Panc1 (cell line): Measurements from ENCODE around the gene ODC1. TPM values are rescaled to one million over a fixed set of nuclear protein-coding genes. Genes with fewer than 3 reads are reported as not detected.

Experiments used
- ATAC-seq: fragments of 200-7000 bp; cut with Tn5 transposase; 2 replicates; pipeline ENCODE4 v1.9.1; 2020; ENCODE audit warnings: mild to moderate bottlenecking, moderate library complexity
- BruUV-seq: library from RNA; stranded (reverse); fragments of 400-500 nt; replicated peaks from 2 replicates; lab custom pipeline; 2021; lab: Mats Ljungman, UMichigan
- CTCF ChIA-PET: fragments of 300-600 bp; sonication (Branson Sonifier 250); formaldehyde crosslinking; loops from one replicate; lab custom pipeline; 2022; ENCODE audit warnings: antibody characterized with exemption; lab: Charles Lee
- POLR2A ChIA-PET: fragments of 300-600 bp; sonication (Branson Sonifier 250); formaldehyde crosslinking; loops from one replicate; lab custom pipeline; 2022; ENCODE audit warnings: antibody characterized with exemption; lab: Charles Lee
- DNase-seq: peaks from one replicate; pipeline ENCODE4 v3.0.0-alpha.2; 2010; ENCODE audit warnings: low read depth, low spot score
- H3K27ac ChIP-seq: 2 replicates; pipeline ENCODE4 v1.5.1; 2011; ENCODE audit warnings: mild to moderate bottlenecking, low read length, inconsistent platforms
- H3K27me3 ChIP-seq: fragments of 200-500 bp; sonication (Bioruptor generic); 2 replicates; pipeline ENCODE4 v1.6.0; 2014; ENCODE audit warnings: low read length, inconsistent platforms; ENCODE audit not compliant: control insufficient read depth, insufficient read depth
- H3K36me3 ChIP-seq: fragments of 200-500 bp; sonication (Bioruptor generic); 2 replicates; pipeline ENCODE4 v1.5.1; 2014; ENCODE audit warnings: inconsistent platforms, mild to moderate bottlenecking, low read length, moderate library complexity; ENCODE audit not compliant: control insufficient read depth, insufficient read depth
- H3K4me1 ChIP-seq: 2 replicates; pipeline ENCODE4 v1.5.1; 2011; ENCODE audit warnings: inconsistent platforms, mild to moderate bottlenecking, low read length, moderate library complexity; ENCODE audit not compliant: control insufficient read depth, insufficient read depth
- H3K4me3 ChIP-seq, 2 experiments: 2 replicates each; pipeline ENCODE4 v1.5.1; 2011 to 2012; ENCODE audit warnings: low read depth in 2 of 2, low read length in 2 of 2, mild to moderate bottlenecking in 2 of 2, inconsistent platforms in 1 of 2, moderate library complexity in 1 of 2
- H3K9me3 ChIP-seq: fragments of 200-500 bp; sonication (Bioruptor generic); 2 replicates; pipeline ENCODE4 v1.5.1; 2014; ENCODE audit warnings: low read depth, mild to moderate bottlenecking, inconsistent platforms, low read length, moderate library complexity; ENCODE audit not compliant: control insufficient read depth, insufficient read depth
- POLR2AphosphoS5 ChIP-seq: IDR thresholded peaks from 2 replicates; pipeline ENCODE4 v1.6.1; 2012; ENCODE audit warnings: mild to moderate bottlenecking, low read depth, low read length, moderate library complexity
- SIN3A ChIP-seq: IDR thresholded peaks from 2 replicates; pipeline ENCODE4 v1.6.1; 2012; ENCODE audit warnings: low read depth, mild to moderate bottlenecking, low read length, moderate library complexity, borderline replicate concordance; ENCODE audit not compliant: insufficient read depth
- TCF7L2 ChIP-seq: IDR thresholded peaks from 2 replicates; pipeline ENCODE4 v1.6.1; 2011; ENCODE audit warnings: mild to moderate bottlenecking, low read depth, low read length, inconsistent platforms
- in situ Hi-C: cut with HindIII; loops from 2 replicates; pipeline ENCODE4 v1.10.0; 2016; ENCODE audit warnings: low sequenced_read_pairs, low pct_unique_long_range_greater_than_20kb
- intact Hi-C: fragments of 100-400 bp; cut with micrococcal nuclease; formaldehyde crosslinking; loops from one replicate; pipeline ENCODE4 v1.10.0; 2022; ENCODE audit not compliant: unreplicated experiment
- total RNA-seq: library from RNA; stranded (reverse); gene quantifications from one replicate; pipeline ENCODE4 v1.2.1, GENCODE V29; 2021; ENCODE audit not compliant: unreplicated experiment
- TF ChIP-seq, protein P1 (sequence below), 2 experiments: IDR thresholded peaks; 2 replicates each; pipeline ENCODE4 v1.6.1; 2011 to 2012; ENCODE audit warnings: low read depth in 2 of 2, control low read depth in 1 of 2, low read length in 1 of 2, mild to moderate bottlenecking in 1 of 2, moderate library complexity in 1 of 2; ENCODE audit not compliant: insufficient read depth in 1 of 2
- TF ChIP-seq, protein P2 (sequence below): fragments of 450-650 bp; IDR thresholded peaks from 2 replicates; pipeline ENCODE4 v1.5.1; 2017; ENCODE audit warnings: mild to moderate bottlenecking

Gene ODC1
- total RNA-seq, 1 experiment from 2014 or later, result 159 TPM

DNA sequence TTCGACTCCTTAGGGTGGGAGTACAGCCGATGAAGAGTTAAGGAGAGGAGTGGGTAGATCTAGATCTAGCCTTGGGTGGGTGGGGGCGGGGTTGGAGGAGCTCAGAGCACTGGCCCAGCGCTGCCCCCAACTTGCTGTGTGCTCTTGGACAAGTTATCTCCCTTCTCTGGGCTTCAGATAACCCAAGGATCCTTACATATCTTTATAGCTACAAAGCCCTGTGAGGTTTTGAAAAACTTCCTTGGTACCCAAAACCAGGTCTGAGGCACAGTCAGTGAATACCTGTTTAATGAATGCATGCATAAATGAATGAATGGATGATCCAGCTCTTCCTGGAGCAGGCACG is 1.3 kb upstream of the ODC1 start:
- in situ Hi-C loops (loop anchor here (25.0 kb wide), 1 partner anchor 337 kb away; the partner anchor contains the start of gene RRM2), intact Hi-C loops (loop anchor here (5.0 kb wide), 1 partner anchor 218 kb away; no protein-coding TSS in a partner anchor)
- TF ChIP-seq TCF7L2 (no peak), SIN3A (no peak), POLR2AphosphoS5 (no peak; the same call in 1 of the 2 replicates)
- TF ChIP-seq, protein P1, sequence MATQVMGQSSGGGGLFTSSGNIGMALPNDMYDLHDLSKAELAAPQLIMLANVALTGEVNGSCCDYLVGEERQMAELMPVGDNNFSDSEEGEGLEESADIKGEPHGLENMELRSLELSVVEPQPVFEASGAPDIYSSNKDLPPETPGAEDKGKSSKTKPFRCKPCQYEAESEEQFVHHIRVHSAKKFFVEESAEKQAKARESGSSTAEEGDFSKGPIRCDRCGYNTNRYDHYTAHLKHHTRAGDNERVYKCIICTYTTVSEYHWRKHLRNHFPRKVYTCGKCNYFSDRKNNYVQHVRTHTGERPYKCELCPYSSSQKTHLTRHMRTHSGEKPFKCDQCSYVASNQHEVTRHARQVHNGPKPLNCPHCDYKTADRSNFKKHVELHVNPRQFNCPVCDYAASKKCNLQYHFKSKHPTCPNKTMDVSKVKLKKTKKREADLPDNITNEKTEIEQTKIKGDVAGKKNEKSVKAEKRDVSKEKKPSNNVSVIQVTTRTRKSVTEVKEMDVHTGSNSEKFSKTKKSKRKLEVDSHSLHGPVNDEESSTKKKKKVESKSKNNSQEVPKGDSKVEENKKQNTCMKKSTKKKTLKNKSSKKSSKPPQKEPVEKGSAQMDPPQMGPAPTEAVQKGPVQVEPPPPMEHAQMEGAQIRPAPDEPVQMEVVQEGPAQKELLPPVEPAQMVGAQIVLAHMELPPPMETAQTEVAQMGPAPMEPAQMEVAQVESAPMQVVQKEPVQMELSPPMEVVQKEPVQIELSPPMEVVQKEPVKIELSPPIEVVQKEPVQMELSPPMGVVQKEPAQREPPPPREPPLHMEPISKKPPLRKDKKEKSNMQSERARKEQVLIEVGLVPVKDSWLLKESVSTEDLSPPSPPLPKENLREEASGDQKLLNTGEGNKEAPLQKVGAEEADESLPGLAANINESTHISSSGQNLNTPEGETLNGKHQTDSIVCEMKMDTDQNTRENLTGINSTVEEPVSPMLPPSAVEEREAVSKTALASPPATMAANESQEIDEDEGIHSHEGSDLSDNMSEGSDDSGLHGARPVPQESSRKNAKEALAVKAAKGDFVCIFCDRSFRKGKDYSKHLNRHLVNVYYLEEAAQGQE (IDR thresholded peaks at IDR 0.05; ENCODE audit: insufficient read depth in 1 of 2, low read depth in 2 of 2, low read length in 1 of 2), result no peak
- TF ChIP-seq, protein P2, sequence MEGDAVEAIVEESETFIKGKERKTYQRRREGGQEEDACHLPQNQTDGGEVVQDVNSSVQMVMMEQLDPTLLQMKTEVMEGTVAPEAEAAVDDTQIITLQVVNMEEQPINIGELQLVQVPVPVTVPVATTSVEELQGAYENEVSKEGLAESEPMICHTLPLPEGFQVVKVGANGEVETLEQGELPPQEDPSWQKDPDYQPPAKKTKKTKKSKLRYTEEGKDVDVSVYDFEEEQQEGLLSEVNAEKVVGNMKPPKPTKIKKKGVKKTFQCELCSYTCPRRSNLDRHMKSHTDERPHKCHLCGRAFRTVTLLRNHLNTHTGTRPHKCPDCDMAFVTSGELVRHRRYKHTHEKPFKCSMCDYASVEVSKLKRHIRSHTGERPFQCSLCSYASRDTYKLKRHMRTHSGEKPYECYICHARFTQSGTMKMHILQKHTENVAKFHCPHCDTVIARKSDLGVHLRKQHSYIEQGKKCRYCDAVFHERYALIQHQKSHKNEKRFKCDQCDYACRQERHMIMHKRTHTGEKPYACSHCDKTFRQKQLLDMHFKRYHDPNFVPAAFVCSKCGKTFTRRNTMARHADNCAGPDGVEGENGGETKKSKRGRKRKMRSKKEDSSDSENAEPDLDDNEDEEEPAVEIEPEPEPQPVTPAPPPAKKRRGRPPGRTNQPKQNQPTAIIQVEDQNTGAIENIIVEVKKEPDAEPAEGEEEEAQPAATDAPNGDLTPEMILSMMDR, result no peak
- H3K27ac ChIP-seq, result peak overlapping the region; percentile 95
- peaks cover 33% of the 10 kb centered on the region for H3K4me1 ChIP-seq
- peak overlapping the region; percentile 79 to 85 for H3K4me3 ChIP-seq
- ATAC-seq (no peak), DNase-seq (no peak)
- no peaks in the 10 kb centered on the region for H3K27me3 ChIP-seq
- CTCF ChIA-PET, result interaction anchor here (0.7 to 1.3 kb wide), 2 partner anchors 14 to 310 kb away, joined by 3 to 9 read pairs; no protein-coding TSS in a partner anchor
- no peaks in the 10 kb centered on the region for H3K9me3 ChIP-seq
- POLR2A ChIA-PET, result no interaction called here
- no TSS peak for BruUV-seq
- peaks cover 10% of the 10 kb centered on the region for H3K36me3 ChIP-seq

DNA sequence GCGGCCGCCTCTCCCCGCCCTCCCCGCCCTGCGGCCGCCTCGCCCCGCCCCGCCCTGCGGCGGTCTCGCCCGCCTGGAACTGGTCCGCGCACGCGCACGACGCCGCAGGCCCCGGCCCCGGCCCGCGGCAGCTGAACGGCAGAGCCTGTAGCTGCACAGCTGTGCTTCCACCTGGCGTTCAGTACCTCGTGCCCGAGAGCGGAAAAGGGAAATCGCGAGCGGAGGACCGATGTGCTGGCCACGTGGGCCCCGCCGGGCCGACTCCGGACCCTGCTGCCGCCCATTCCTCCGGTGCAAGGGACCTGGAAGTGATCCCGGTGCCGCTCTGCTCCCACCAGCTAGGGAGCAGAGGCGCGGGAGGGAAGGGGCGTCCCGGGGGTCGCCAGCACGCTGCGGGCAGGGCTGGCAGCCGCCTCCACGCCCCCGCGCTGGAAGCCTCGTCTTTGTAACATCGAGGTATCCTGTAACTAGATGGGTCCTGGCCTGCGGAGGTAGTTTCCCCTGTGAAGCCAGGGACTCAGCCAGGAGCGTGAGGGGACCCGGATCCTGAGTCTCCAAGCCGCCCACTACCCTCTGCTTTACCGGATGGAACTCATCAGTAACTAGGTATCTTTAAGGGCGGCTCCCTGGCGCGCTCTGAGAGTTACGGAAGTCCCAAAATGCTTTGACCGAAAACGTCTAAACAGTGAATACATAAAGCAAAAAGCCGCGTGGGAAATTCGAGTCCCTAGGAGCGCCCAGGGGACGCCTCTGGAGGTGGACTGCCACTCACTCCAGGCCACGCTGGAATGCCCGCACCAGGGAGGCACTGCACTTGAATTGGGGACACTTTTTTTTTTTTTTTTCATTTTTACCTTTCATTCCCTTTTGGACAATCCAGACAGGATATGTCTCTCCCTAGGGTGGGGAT is 704 bp upstream of the ODC1 start:
- H3K4me3 ChIP-seq, result peak overlapping the region; percentile 79 to 85
- POLR2A ChIA-PET, result interaction anchor here (0.6 to 0.7 kb wide), 2 partner anchors 122 to 896 kb away, joined by 3 to 5 read pairs; partner anchors contain the start of gene ROCK2
- intact Hi-C loops (loop anchor here (5.0 kb wide), 1 partner anchor 218 kb away; no protein-coding TSS in a partner anchor), in situ Hi-C loops (loop anchor here (25.0 kb wide), 1 partner anchor 337 kb away; the partner anchor contains the start of gene RRM2)
- DNase-seq, result no peak
- no peak for TF ChIP-seq SIN3A
- TF ChIP-seq, protein P2, result no peak
- TF ChIP-seq POLR2AphosphoS5, result peak; percentile 81
- TF ChIP-seq, protein P1 (IDR thresholded peaks at IDR 0.05; ENCODE audit: insufficient read depth in 1 of 2, low read depth in 2 of 2, low read length in 1 of 2), result no peak
- H3K27ac ChIP-seq, result peak overlapping the region; percentile 95
- CTCF ChIA-PET, result interaction anchor here (0.7 to 1.3 kb wide), 3 partner anchors 14 to 309 kb away, joined by 3 to 9 read pairs (median 5); no protein-coding TSS in a partner anchor
- TSS peak; percentile 91 for BruUV-seq
- ATAC-seq, result peak; percentile 74
- no peaks in the 10 kb centered on the region for H3K9me3 ChIP-seq
- peaks cover 33% of the 10 kb centered on the region for H3K4me1 ChIP-seq
- H3K36me3 ChIP-seq, result peaks cover 16% of the 10 kb centered on the region
- no peaks in the 10 kb centered on the region for H3K27me3 ChIP-seq
